ENCODE measurements around the gene TPGS1. TPM values are rescaled to one million over a fixed set of nuclear protein-coding genes. Genes with fewer than 3 reads are reported as not detected.
A peak's percentile ranks its signal among the peaks of the same experiment; 100 is the strongest.

TPGS1 gene
- total RNA-seq, 1 donor from 2014 or later = 74.0 TPM

DNA sequence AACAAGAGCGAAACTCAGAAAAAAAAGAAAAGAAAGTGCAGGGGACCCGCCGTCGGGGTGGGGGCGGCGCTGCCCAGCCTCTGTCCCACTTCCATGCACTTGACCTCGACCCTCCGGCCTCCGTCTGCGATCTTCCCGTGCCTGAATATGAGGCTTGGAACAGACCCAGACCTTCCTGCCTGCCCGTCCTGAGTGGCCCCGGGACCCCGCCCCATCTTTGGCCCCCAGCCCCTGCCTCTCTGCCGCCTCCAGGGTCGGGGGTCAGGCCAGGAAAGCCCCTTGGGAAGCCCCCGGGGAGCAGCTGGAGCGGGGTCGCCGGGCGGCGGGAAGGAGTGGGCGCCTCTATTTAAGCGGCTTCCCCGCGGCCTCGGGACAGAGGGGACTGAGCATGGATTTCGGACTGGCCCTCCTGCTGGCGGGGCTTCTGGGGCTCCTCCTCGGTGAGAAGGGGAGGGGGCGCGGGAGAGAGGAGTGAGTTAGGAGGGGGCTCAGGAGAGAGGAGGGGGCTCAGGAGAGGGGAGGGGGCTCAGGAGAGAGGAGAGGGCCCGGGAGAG lies 11.1 kb upstream of the TPGS1 start, which contains the start of gene MADCAM1:
MADCAM1 (plus strand) TSS at position 375 of the 554 bp plus-strand sequence; CDS start at position 389, 14 bp downstream.
- no peak for DNase-seq

DNA sequence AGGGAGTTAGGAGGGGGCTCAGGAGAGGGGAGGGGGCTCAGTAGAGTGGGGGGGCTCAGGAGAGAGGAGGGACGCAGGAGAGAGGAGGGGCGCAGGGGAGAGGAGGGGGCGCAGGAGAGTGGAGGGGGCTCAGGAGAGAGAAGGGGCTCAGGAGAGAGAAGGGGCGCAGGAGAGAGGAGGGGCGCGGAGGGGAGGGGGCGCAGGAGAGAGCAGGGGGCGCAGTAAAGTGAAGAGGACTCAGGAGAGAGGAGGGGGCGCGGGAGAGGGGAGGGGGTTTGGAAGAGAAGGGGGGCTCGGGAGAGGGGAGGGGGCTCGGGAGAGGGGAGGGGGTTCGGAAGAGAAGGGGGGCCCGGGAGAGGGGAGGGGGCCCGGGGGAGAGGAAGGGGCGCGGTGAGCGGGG lies 10.3 kb upstream of the TPGS1 start:
- no peak for DNase-seq

DNA sequence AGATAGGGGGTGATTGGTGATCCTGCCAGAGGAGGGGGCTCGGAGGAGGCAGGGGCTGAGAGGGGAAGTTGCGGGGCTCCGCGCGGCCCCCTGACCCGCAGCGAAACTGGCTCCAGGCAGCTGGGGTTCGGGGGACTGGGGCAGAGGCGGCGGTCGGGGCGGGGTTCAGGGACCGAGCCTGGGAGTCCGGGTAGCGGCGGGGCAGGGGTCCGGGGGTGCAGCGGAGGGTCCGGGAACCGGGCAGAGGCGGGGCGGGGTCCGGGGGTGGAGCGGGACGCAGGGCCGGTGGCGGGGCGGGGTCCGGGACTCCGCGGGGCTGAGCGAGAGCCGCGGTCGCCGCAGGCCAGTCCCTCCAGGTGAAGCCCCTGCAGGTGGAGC lies 9.8 kb upstream of the TPGS1 start:
- DNase-seq = no peak

DNA sequence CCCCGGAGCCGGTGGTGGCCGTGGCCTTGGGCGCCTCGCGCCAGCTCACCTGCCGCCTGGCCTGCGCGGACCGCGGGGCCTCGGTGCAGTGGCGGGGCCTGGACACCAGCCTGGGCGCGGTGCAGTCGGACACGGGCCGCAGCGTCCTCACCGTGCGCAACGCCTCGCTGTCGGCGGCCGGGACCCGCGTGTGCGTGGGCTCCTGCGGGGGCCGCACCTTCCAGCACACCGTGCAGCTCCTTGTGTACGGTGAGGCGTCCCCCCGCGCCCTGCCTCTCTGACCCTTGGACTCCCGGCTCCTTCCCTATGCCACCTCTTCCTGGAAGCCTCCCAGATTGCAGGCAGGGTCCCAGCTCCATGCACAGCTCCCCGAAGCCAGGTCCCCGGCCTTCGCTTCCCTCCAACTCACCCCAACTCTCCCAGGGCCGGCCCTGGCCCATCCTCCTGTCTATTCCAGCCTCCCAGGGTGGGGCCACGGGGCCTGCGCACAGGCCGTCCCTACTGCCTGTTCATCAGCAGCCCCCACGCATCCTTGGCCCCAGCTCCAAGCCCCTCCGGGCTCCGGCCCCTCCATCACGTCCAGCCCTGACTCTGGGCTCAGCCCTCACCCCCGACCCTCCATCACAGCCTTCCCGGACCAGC lies 9.3 kb upstream of the TPGS1 start:
- no peak for DNase-seq

DNA sequence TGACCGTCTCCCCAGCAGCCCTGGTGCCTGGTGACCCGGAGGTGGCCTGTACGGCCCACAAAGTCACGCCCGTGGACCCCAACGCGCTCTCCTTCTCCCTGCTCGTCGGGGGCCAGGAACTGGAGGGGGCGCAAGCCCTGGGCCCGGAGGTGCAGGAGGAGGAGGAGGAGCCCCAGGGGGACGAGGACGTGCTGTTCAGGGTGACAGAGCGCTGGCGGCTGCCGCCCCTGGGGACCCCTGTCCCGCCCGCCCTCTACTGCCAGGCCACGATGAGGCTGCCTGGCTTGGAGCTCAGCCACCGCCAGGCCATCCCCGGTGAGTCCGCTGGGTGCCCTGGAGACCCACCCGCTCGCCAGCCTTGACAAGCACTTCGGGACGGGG lies 8.8 kb upstream of the TPGS1 start:
- no peak for DNase-seq

DNA sequence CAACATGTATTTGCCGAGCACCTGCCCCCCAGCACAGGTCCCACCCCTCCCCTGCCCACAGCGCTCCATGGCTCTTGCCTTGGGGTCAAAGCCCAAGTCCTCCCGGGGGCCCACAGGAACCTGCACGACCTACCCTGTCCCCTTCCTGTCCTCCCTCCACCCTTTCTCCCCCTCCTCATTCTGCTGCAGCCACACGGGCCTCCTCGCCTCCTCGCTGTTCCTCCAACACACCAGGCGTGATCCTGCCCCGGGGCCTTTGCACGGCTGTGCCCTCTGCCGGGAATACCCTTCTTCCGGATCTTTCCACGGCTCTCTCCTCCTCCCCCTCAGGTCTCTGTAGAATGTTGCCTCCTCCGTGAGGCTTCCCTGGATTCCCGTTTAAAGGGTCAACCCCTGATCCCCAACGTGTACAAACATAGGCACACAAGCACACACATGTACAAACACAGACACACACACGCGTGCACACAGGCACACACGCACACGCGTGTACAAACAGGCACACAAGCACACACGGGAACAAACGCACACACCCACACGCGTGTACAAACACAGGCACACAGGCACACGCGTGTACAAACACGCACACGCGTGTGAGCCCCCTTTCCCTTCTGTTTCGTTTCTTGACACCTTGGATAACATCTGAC lies 8.2 kb upstream of the TPGS1 start:
- DNase-seq = no peak

DNA sequence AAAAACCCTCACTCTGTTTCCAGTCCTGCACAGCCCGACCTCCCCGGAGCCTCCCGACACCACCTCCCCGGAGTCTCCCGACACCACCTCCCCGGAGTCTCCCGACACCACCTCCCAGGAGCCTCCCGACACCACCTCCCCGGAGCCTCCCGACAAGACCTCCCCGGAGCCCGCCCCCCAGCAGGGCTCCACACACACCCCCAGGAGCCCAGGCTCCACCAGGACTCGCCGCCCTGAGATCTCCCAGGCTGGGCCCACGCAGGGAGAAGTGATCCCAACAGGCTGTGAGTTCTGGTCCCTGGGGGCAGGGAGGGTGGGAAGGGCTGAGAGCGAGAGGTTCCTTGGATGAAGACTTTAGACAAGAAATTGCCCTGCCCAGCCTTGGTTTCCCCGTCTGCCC lies 5.7 kb upstream of the TPGS1 start:
- DNase-seq = no peak

DNA sequence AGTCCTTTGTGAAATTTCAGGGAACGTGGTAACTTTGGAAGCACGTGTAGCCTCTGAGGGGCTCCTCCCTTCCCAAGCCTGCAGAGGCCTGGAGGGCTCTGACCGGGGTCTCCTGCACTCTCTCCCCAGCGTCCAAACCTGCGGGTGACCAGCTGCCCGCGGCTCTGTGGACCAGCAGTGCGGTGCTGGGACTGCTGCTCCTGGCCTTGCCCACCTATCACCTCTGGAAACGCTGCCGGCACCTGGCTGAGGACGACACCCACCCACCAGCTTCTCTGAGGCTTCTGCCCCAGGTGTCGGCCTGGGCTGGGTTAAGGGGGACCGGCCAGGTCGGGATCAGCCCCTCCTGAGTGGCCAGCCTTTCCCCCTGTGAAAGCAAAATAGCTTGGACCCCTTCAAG lies 2.7 kb upstream of the TPGS1 start:
- DNase-seq = no peak

DNA sequence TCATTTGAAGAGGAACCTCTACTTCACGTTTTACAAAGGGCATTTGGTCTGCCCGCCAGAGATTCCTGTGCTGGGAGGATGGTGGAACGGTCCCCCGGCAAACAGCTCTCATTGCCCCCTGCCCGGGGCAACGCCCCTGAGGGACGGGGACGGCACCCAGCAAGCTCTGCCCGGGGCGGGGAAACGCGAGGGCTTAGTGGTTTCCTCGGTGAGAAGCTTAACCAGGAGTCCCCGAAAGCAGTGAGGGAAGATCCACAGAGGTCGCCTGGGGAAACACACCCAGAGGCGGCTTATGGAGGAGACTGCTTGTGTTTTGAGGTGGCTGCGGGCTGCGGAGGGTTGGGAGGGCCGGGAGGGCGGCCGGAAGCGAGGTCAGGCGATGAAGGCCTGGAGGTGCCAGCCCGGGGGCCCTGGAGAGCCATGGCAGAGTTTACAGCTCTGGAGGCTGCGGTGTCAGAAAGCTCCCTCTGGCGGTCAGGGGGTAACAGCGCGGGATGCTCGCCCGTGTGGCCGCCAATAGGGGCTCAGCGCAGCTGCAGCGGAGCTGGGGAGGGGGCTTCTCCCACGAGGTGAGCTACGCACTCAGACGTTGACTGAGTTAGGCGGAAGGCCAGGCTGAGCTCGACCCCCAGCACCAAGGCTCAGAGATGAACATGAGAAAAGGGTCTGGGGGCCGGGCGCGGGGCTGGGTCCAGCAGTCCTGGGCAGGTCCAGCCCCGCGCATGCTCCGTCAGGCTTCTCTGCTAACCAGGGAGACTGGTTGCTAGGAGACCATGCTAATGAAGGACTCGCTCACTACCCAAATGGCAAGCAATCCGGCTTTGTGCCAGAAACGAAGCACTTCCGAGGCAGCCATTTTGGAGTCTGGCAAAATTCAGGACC lies 652 bp upstream of the TPGS1 start:
- DNase-seq = peak; percentile 93

DNA sequence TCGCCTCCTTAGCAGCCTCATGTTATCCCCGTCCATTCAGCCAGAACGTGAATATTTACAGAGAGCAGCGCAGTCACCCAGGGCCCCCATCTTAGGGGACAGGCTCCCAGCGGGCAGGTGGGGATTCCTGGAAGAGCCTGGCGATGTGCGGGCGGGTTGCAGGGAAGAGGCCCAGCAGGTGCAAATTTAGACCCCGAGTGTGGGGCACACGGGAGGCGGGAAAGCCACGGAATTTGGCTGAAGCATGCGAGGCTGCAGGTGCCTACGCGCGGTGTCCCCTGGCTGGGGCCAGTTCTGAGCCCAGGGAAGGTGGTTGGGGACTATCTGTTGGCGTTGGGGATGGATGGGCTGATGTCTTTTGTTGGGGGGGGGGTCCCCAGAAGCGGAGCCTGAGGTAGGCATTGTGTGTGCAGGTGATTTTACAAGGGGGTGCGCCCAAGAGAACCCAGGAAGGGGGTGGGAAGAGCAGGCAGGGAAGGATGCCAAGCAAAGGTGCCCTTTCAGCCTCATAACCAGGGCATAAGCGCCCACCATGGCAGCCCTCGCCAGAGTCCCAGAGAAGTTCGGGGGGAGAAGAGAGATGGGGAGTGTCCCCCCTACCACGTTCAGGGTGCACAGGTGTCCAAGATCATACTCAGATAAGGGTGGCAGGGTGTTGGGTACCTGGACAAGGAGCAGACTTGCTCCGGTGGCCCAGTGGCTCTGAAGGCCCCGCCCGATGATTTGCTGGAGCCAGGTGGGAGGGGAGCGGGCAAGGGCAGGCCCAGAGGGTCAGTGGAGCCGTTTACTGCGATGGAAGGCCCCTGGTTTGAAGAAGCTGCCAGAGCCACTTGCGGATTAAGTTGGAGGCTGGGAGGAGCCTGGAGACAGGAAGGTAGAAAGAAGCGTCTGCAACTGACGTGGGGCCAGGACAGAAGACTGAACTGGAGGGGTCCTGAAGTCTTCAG lies 1.2 kb downstream of the TPGS1 start:
- no peak for DNase-seq

DNA sequence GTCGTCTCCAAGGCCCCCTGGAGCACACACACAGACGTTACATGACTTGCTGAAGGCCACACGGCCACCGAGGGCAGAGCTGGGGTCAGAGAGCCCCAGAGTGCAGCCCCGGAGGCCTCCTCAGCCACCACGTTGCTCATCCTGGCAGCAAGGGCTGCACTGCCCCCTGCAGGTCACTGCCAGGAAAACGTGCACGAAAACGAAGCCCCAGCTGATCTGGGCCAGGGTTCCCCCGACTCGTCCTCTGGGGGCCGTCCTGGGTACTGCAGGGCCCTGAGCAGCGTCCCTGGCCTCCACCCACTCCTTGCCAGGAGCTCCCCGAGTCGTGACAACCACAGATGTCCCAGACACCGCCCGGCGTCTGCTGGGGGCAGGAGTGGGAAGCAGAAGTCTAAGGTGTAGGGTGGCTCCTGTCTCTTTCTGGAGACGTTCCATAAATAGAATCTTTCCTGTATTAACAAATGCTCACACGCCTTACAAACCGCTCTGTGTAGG lies 3.4 kb downstream of the TPGS1 start:
- peak; percentile 95 for DNase-seq

DNA sequence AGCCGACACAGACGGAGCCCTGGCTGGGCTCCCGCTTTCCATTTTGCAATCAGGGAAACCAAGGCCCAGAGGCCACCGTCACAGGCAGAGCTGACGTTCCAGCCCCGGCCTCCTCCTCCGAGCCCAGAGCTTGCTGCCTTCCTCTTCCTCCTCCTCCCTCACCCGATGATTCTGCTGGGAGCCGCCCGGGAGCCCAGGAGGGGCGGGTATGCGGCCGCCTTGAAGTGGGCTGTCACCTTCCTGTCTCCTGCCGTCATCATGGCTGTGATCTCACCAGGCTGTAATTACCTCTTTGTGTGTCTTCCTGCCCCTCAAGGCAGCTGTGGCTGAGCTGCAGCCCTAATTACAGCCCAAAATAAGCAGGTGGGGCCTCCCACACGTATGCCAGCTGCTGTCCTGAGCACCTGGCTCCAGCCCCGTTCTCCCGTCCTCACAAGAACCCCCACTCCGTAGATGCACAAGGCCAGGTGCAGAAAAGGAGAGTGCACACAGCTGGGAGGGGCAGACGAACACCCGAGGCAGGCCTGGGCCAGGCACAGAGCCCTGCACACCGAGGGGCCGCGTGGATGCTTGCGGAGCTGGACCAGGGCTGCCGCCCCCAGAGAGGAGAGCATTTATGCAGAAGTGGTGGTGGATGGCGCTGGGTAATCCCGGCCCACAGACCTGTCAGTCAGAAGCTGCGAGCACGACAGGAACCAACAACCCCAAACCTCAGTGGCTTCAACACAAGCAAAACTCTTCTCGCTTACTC lies 4.0 kb downstream of the TPGS1 start:
- DNase-seq = peak; percentile 89

DNA sequence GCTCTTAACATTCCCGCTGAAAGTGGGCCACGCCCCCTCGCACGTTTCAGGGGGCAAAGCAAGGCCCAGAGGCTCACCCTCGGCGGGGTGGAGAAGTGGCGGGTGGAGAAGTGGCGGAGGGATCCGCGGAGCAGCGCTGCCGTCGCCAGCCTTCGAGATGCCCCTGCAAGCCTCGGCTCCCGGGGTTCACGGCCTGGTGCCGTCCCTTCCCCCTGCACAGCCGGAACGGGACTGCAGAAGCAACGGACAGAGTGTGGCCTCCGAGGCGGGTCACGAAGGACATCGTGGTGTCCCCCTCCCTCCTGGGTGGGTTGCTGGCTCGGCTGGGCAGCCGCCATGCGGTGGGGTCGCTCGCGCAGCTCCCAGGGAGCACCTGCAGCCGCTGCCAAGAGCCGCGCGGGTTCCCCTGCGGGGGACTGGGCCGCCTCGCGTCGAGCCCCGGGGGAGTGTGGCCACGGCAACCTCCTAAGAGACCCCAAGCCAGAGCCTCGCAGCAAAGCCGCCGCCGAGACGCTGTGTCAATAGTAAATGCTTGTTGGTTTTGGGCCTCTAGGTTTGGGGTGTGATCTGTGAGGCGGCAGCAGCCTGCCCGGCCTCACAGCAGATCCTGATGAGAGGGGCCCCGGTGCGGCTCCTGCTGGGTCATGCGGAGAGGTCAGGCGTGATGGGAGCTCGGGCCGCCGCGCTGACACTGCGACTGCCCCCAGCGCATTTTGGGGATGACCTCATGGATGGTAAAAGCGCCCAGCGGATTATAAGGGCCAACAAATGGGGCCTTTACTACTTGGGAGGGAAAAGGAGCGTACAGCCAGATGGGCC lies 5.5 kb downstream of the TPGS1 start:
- no peak for DNase-seq

DNA sequence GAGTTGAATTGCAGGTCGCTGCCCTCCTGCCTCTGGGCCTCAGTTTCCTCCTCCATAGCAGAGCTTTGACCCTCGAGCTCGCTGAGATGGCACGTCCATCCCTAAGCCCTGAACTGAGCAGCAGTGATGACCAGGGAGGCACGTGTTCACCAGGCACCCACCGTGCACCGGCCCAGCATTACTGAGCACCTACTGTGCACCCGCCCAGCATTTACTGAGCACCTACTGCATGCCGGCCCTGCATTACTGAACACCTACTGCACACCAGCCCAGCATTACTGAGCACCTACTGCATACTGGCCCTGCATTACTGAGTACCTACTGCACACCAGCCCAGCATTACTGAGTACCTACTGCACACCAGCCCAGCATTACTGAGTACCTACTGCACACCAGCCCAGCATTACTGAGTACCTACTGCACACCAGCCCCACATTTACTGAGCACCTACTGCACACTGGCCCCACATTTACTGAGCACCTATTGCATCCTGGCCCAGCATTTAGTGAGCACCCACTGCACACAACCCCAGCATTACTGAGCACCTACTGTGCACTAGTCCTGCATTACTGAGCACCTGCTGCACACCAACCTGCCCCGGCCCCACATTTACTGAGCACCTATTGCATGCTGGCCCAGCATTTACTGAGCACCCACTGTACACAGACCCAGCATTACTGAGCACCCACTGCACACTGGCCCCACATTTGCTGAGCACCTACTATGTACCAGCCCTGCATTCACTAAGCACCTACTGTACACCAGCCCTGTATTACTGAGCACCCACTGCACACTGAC lies 6.3 kb downstream of the TPGS1 start:
- no peak for DNase-seq

DNA sequence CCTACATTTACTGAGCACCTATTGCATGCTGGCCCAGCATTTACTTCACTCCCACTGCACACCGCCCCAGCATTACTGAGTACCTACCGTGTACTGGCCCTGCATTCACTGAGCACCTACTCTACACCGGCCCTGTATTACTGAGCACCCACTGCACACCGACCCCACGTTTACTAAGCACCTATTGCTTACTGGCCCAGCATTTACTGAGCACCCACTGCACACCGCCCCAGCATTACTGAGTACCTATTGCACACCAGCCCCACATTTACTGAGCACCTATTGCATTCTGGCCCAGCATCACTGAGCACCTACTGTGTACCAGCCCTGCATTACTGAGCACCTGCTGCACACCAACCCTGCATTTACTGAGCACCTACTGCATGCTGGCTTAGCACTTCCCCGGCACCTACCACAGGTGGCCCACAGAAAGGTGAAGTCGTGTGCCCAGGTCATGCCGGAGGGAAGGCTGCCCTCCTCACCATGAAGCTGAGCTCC lies 6.9 kb downstream of the TPGS1 start:
- no peak for DNase-seq

DNA sequence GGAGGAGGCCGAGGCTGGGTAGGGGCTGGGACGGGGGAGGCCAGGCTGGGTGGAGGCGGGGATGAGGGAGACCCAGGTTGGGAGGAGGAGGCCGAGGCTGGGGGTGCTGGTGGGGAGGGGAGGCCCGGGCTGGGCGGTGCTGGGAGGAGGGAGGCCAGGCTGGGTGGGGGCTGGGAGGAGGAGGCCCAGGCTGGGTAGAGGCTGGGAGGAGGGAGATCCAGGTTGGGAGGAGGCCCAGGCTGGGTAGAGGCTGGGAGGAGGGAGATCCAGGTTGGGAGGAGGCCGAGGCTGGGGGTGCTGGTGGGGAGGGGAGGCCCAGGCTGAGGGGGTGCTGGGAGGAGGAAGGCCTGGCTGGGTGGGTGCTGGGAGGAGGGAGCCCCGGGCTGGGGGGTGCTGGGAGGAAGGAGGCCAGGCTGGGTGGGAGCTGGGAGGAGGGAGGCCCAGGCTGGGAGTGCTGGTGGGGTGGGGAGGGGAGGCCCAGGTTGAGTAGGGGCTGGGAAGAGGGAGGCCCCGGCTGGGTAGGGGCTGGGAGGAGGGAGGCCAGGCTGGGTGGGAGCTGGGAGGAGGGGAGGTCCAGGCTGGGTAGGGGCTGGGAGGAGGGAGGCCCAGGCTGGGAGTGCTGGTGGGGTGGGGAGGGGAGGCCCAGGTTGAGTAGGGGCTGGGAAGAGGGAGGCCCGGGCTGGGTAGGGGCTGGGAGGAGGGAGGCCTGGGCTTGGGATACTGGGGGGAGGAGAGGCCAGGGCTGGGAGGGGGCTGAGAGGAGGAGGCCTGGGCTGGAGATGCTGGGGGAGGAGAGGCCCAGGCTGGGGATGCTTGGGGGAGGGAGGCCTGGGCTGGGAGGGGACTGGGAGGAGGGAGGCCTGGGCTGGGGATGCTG lies 10.7 kb downstream of the TPGS1 start:
- no peak for DNase-seq

DNA sequence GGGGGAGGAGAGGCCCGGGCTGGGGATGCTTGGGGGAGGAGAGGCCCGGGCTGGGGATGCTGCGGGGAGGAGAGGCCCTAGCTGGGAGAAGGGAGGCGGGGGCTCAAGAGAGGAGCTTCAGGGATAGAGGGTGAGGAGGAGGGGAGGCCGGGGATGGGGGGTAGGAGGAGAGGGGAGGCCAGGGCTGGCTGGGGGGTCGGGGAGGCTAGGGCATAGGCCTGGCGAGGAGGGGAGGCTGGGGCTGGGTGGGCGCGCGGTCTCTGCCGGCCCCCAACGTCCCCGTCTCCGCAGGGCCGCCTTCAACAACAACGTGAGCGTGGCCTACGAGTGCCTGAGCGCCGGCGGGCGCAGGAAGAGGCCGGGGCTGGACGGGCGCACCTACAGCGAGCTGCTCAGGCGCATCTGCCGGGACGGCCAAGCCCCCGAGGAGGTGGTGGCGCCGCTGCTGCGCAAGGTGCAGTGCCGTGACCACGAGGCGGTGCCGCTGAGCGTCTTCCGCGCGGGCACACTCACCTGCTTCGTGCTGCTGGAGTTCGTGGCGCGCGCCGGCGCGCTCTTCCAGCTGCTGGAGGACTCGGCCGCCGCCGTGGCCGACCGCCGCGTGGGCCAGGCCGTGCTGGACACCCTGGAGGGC lies 11.4 kb downstream of the TPGS1 start:
- DNase-seq = peak; percentile 39

DNA sequence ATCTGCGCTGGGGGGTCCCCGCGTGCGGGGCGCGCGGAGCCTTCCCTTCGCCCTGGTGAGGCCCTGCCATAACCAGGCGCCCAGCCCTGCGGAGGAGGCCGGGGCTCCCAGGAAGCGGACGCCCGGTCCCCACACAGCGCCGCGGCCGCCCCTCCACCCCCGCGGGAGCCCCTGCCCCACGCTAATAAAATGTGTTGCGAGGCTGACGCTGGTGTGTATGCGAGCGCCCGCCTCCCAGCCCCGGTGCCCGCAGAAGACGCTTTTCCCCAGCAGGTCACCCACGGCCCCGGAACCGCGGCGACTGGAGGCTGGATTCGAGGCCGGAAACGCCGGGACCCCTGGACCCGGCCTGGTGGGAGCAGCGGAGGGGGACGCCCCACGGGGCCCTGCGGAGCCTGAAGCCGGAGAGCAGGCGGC lies 12.2 kb downstream of the TPGS1 start:
- no peak for DNase-seq

Data from dermis blood vessel endothelial cell (primary cell).